Liver (tissue), 9 donors: ENCODE results near the gene MLLT3. TPM values are rescaled to one million over a fixed set of nuclear protein-coding genes. Genes with fewer than 3 reads are reported as not detected.

Experiments
- DNase-seq: peaks from one replicate; pipeline ENCODE4 v3.0.0-alpha.2; 2017; ENCODE audit warnings: low spot score
- H3K27ac ChIP-seq, 2 donors: one replicate each; pipeline ENCODE4 v1.7.0; 2013; ENCODE audit warnings: inconsistent platforms in 2 of 2, low read length in 2 of 2, control low read depth in 1 of 2, low read depth in 1 of 2, mild to moderate bottlenecking in 1 of 2
- H3K27me3 ChIP-seq, 4 donors: one replicate each; pipeline versions ENCODE4 v1.6.1 to v1.7.0; 2013; ENCODE audit warnings: low read length in 3 of 4, inconsistent platforms in 1 of 4, mild to moderate bottlenecking in 1 of 4, moderate library complexity in 1 of 4; ENCODE audit not compliant: control insufficient read depth in 4 of 4, insufficient read depth in 4 of 4
- H3K36me3 ChIP-seq, 4 donors: one replicate each; pipeline versions ENCODE4 v1.6.1 to v1.7.0; 2013; ENCODE audit warnings: low read length in 3 of 4, mild to moderate bottlenecking in 3 of 4, low read depth in 1 of 4, moderate library complexity in 1 of 4; ENCODE audit not compliant: control insufficient read depth in 4 of 4, insufficient read depth in 3 of 4
- H3K4me1 ChIP-seq, 4 donors: one replicate each; pipeline versions ENCODE4 v1.6.1 to v1.7.0; 2013; ENCODE audit warnings: low read length in 3 of 4, mild to moderate bottlenecking in 3 of 4, moderate library complexity in 1 of 4; ENCODE audit not compliant: control insufficient read depth in 4 of 4, insufficient read depth in 4 of 4
- H3K4me3 ChIP-seq, 3 donors: one replicate each; pipeline versions ENCODE4 v1.6.1 to v1.7.0; 2013; ENCODE audit warnings: low read length in 3 of 3, control low read depth in 1 of 3, low read depth in 1 of 3, mild to moderate bottlenecking in 1 of 3
- H3K9ac ChIP-seq, 2 donors: one replicate each; pipeline ENCODE4 v1.7.0; 2013; ENCODE audit warnings: low read length in 2 of 2, mild to moderate bottlenecking in 2 of 2, moderate library complexity in 2 of 2, control low read depth in 1 of 2, low read depth in 1 of 2
- H3K9me3 ChIP-seq, 4 donors: one replicate each; pipeline versions ENCODE4 v1.6.1 to v1.7.0; 2013; ENCODE audit warnings: low read length in 3 of 4; ENCODE audit not compliant: control insufficient read depth in 4 of 4
- EGR1 ChIP-seq, 2 donors: IDR thresholded peaks; 2 replicates each; pipeline ENCODE4 v1.6.1; 2016 to 2018; ENCODE audit warnings: antibody characterized with exemption in 2 of 2, low read depth in 2 of 2
- FOXA2 ChIP-seq: IDR thresholded peaks from 2 replicates; pipeline ENCODE4 v1.6.1; 2016; ENCODE audit warnings: antibody characterized with exemption
- GABPA ChIP-seq, 2 donors: IDR thresholded peaks in 1 of 2; conservative IDR thresholded peaks in 1 of 2; 2 replicates each; pipeline ENCODE4 v1.6.1; 2016; ENCODE audit warnings: antibody characterized with exemption in 2 of 2, mild to moderate bottlenecking in 1 of 2, moderate library complexity in 1 of 2
- HNF4A ChIP-seq, 2 donors: conservative IDR thresholded peaks; 2 replicates each; pipeline ENCODE4 v1.6.1; 2016; ENCODE audit warnings: antibody characterized with exemption in 2 of 2, mild to moderate bottlenecking in 2 of 2
- HNF4G ChIP-seq: IDR thresholded peaks from 2 replicates; pipeline ENCODE4 v1.6.1; 2016; ENCODE audit warnings: antibody characterized with exemption
- JUND ChIP-seq, 2 donors: IDR thresholded peaks; 2 replicates each; pipeline ENCODE4 v1.6.1; 2016; ENCODE audit warnings: antibody characterized with exemption in 2 of 2
- NR2F2 ChIP-seq: IDR thresholded peaks from 2 replicates; pipeline ENCODE4 v1.6.1; 2016; ENCODE audit warnings: antibody characterized with exemption
- RAD21 ChIP-seq, 2 donors: IDR thresholded peaks; 2 replicates each; pipeline ENCODE4 v1.6.1; 2016; ENCODE audit warnings: antibody characterized with exemption in 2 of 2, mild to moderate bottlenecking in 2 of 2
- RXRA ChIP-seq, 2 donors: IDR thresholded peaks; 2 replicates each; pipeline ENCODE4 v1.6.1; 2017 to 2018; ENCODE audit warnings: antibody characterized with exemption in 2 of 2, mild to moderate bottlenecking in 1 of 2
- SP1 ChIP-seq: IDR thresholded peaks from 2 replicates; pipeline ENCODE4 v1.6.1; 2018; ENCODE audit warnings: antibody characterized with exemption, mild to moderate bottlenecking
- YY1 ChIP-seq: IDR thresholded peaks from 2 replicates; pipeline ENCODE4 v1.6.1; 2016; ENCODE audit warnings: antibody characterized with exemption, mild to moderate bottlenecking
- WGBS: extraction: QIAGEN DNeasy Blood & Tissue Kit; methylation state at CpG from one replicate; pipeline ENCODE4 v1.1.7; 2013; 5-methylcytosine and 5-hydroxymethylcytosine counted together
- polyA plus RNA-seq, 2 donors: library from polyadenylated mRNA; stranded (reverse) in 1 of 2; unstranded in 1 of 2; fragments of 200-250 nt in 1 of 2; fragments of >200 nt in 1 of 2; fragmentation: Nextera tagmentation in 1 of 2; extraction: Ambion mirVana in 1 of 2; gene quantifications; one replicate each; pipeline versions ENCODE4 v1.2.1 to v1.2.3, GENCODE V29; 2013 to 2015
- total RNA-seq, 2 donors: library from RNA; depleted of rRNA; stranded (reverse); fragments of >200 nt; gene quantifications; one replicate each; pipeline ENCODE4 v1.2.3, GENCODE V29; 2014
- TF ChIP-seq, protein P1 (sequence below): fragments of 150-350 bp; IDR thresholded peaks from 2 replicates; pipeline ENCODE4 v1.5.1; 2017; ENCODE audit warnings: improper control_type of control experiment, low read depth, low read length; ENCODE audit not compliant: missing input control
- TF ChIP-seq, protein P2 (sequence below): IDR thresholded peaks from 2 replicates; pipeline ENCODE4 v1.6.1; 2016; ENCODE audit warnings: antibody characterized with exemption
- TF ChIP-seq, protein P3 (sequence below): IDR thresholded peaks from 2 replicates; pipeline ENCODE4 v1.6.1; 2016; ENCODE audit warnings: antibody characterized with exemption
- TF ChIP-seq, protein P4 (sequence below): IDR thresholded peaks from 2 replicates; pipeline ENCODE4 v1.6.1; 2016; ENCODE audit warnings: antibody characterized with exemption
- donor health status: healthy.
- donor health status: healthy.
- donor health status: healthy.
- donor health status: healthy.
- donor health status: healthy.

MLLT3 gene
- total and polyA plus RNA-seq, 4 donors: 0.79 to 25.5 (median 1.3) TPM

DNA sequence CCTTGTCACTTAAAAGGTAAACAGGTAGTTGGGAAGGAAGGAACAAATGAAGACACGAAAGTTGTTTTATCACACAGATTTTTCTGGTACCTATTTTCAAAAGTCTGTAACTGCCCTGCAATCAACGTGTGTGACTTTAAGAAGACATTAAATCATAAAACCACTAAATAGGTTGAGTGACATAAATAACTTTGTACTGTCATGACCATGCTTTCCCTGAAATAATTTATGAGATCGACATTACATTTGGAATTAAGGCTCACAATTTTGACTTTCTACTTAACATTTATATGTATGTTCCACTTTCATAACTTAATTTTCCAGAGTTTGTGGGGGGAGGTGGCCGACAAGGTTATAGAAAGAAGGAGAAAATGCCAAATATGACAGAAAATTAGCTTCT, 181.1 kb downstream of the MLLT3 start:
- no peak for DNase-seq
- H3K4me1 ChIP-seq: no peaks in the 10 kb centered on the region
- H3K9ac ChIP-seq: no peak overlapping the region
- H3K27me3 ChIP-seq: no peaks in the 10 kb centered on the region
- H3K27ac ChIP-seq: no peak overlapping the region
- H3K36me3 ChIP-seq: no peaks in the 10 kb centered on the region
- TF ChIP-seq HNF4G (no peak), SP1 (no peak), FOXA2 (no peak), GABPA (IDR thresholded peaks at IDR 0.05 in 1 of 2, conservative IDR thresholded peaks at IDR 0.05 in 1 of 2) (no peak)
- TF ChIP-seq, protein P1, sequence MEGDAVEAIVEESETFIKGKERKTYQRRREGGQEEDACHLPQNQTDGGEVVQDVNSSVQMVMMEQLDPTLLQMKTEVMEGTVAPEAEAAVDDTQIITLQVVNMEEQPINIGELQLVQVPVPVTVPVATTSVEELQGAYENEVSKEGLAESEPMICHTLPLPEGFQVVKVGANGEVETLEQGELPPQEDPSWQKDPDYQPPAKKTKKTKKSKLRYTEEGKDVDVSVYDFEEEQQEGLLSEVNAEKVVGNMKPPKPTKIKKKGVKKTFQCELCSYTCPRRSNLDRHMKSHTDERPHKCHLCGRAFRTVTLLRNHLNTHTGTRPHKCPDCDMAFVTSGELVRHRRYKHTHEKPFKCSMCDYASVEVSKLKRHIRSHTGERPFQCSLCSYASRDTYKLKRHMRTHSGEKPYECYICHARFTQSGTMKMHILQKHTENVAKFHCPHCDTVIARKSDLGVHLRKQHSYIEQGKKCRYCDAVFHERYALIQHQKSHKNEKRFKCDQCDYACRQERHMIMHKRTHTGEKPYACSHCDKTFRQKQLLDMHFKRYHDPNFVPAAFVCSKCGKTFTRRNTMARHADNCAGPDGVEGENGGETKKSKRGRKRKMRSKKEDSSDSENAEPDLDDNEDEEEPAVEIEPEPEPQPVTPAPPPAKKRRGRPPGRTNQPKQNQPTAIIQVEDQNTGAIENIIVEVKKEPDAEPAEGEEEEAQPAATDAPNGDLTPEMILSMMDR: no peak
- TF ChIP-seq, protein P2, sequence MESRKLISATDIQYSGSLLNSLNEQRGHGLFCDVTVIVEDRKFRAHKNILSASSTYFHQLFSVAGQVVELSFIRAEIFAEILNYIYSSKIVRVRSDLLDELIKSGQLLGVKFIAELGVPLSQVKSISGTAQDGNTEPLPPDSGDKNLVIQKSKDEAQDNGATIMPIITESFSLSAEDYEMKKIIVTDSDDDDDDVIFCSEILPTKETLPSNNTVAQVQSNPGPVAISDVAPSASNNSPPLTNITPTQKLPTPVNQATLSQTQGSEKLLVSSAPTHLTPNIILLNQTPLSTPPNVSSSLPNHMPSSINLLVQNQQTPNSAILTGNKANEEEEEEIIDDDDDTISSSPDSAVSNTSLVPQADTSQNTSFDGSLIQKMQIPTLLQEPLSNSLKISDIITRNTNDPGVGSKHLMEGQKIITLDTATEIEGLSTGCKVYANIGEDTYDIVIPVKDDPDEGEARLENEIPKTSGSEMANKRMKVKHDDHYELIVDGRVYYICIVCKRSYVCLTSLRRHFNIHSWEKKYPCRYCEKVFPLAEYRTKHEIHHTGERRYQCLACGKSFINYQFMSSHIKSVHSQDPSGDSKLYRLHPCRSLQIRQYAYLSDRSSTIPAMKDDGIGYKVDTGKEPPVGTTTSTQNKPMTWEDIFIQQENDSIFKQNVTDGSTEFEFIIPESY: no peak
- 72% methylated on average over 4 of the region's 4 CpGs for WGBS
- H3K4me3 ChIP-seq: no peak overlapping the region
- no peaks in the 10 kb centered on the region for H3K9me3 ChIP-seq

DNA sequence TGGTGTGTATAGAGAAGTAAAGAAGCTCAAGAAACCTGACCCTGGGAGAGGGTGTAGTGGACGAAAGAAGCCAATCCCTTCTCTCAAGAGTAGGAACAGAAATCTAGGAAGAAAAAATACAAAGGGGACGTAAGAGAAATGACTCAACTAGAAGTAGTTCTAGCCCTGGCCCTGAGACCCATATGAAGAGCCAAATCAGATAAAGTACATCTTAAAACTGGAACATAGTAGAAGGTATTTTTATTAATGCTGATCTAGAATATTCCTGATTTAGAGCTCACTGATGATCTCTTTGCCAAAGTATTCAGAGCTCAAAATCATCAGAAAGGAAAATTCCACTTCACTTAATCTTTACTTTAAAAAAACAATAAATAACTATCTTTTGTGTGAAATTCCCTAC, 184.8 kb downstream of the MLLT3 start:
- H3K36me3 ChIP-seq: no peaks in the 10 kb centered on the region
- no peaks in the 10 kb centered on the region for H3K4me1 ChIP-seq
- H3K9ac ChIP-seq: no peak overlapping the region
- 85% methylated on average over 2 of the region's 2 CpGs for WGBS
- TF ChIP-seq NR2F2 (no peak), YY1 (no peak), EGR1 (IDR thresholded peaks at IDR 0.05; ENCODE audit: low read depth in 2 of 2) (no peak), RXRA (IDR thresholded peaks at IDR 0.05) (no peak), SP1 (no peak), HNF4G (no peak), RAD21 (IDR thresholded peaks at IDR 0.05) (no peak), JUND (IDR thresholded peaks at IDR 0.05) (no peak), HNF4A (conservative IDR thresholded peaks at IDR 0.05) (no peak)
- TF ChIP-seq, protein P3, sequence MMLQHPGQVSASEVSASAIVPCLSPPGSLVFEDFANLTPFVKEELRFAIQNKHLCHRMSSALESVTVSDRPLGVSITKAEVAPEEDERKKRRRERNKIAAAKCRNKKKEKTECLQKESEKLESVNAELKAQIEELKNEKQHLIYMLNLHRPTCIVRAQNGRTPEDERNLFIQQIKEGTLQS: no peak
- TF ChIP-seq, protein P4, sequence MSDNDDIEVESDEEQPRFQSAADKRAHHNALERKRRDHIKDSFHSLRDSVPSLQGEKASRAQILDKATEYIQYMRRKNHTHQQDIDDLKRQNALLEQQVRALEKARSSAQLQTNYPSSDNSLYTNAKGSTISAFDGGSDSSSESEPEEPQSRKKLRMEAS: no peak
- TF ChIP-seq, protein P2: no peak
- TF ChIP-seq, protein P1: no peak
- H3K27me3 ChIP-seq: no peaks in the 10 kb centered on the region
- DNase-seq: no peak
- no peak overlapping the region for H3K27ac ChIP-seq
- H3K9me3 ChIP-seq: no peaks in the 10 kb centered on the region
- H3K4me3 ChIP-seq: no peak overlapping the region
